Stomach smooth muscle (tissue), 2 donors: ENCODE results near the gene HPN.
A peak's percentile ranks its signal among the peaks of the same experiment; 100 is the strongest.
"Not testable (repeated sequence)": the region's sequence is repeated elsewhere in the genome, so short reads cannot be mapped to it uniquely, and the experiment has no call there.

Experiments used
- H3K27ac ChIP-seq: one replicate; pipeline ENCODE4 v1.7.0; 2013; ENCODE audit warnings: mild to moderate bottlenecking, low read length, inconsistent platforms
- H3K27me3 ChIP-seq, 2 donors: one replicate each; pipeline ENCODE4 v1.7.0; 2013; ENCODE audit warnings: low read length in 2 of 2; ENCODE audit not compliant: insufficient read depth in 2 of 2, control insufficient read depth in 1 of 2
- H3K36me3 ChIP-seq, 2 donors: one replicate each; pipeline ENCODE4 v1.7.0; 2013; ENCODE audit warnings: low read length in 2 of 2; ENCODE audit not compliant: control insufficient read depth in 2 of 2, insufficient read depth in 2 of 2
- H3K4me1 ChIP-seq: one replicate; pipeline ENCODE4 v1.7.0; 2013; ENCODE audit warnings: low read length; ENCODE audit not compliant: control insufficient read depth, insufficient read depth
- H3K4me3 ChIP-seq, 2 donors: one replicate each; pipeline ENCODE4 v1.7.0; 2013; ENCODE audit warnings: low read length in 2 of 2
- H3K9ac ChIP-seq, 2 donors: one replicate each; pipeline ENCODE4 v1.7.0; 2013; ENCODE audit warnings: low read length in 2 of 2, mild to moderate bottlenecking in 1 of 2
- H3K9me3 ChIP-seq, 2 donors: one replicate each; pipeline ENCODE4 v1.7.0; 2013; ENCODE audit warnings: low read length in 2 of 2; ENCODE audit not compliant: control insufficient read depth in 2 of 2
- donor health status: healthy.
- donor health status: Pancreatic carcinoma.

Gene HPN

DNA sequence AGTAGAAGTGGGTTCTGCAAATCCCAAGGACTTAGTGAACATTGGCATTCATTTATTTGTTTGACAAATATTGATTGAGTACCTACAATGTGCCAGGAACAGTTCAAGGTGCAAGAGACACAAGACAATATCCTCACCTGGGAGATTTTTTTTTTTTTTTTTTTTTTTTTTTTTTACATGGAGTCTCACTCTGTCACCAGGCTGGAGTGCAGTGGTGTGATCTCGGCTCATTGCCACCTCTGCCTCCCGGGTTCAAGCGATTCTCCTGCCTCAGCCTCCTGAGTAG lies 13.0 kb upstream of the HPN start:
- not testable (repeated sequence) for H3K9ac ChIP-seq, H3K9me3 ChIP-seq, H3K27ac ChIP-seq, H3K27me3 ChIP-seq, H3K4me3 ChIP-seq
- H3K36me3 ChIP-seq, result peaks cover 22 to 25% of the 10 kb centered on the region in 2 donors
- peaks cover 15% of the 10 kb centered on the region for H3K4me1 ChIP-seq

DNA sequence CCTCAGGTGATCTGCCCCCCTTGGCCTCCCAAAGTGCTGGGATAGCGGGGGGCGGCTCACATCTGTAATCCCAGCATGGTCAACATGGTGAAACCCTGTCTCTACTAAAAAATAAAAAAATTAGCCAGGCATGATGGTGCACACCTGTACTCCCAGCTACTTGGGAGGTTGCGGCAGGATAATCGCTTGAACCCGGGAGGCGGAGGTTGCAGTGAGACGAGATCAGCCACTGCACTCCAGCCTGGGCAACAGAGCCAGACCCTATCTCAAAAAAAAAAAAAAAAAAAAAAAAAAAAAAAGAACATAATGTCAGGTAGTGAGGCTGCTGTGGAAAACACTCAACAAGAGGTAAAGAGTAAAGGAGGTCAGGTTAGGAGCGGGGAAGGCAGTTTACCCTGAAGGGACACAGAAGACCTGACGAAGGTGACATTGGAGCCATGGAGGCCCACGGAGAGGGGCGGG lies 12.2 kb upstream of the HPN start:
- not testable (repeated sequence) for H3K27ac ChIP-seq, H3K9me3 ChIP-seq, H3K4me3 ChIP-seq, H3K9ac ChIP-seq, H3K27me3 ChIP-seq
- peaks cover 12% of the 10 kb centered on the region for H3K4me1 ChIP-seq
- H3K36me3 ChIP-seq, result peaks cover 14 to 18% of the 10 kb centered on the region in 2 donors

DNA sequence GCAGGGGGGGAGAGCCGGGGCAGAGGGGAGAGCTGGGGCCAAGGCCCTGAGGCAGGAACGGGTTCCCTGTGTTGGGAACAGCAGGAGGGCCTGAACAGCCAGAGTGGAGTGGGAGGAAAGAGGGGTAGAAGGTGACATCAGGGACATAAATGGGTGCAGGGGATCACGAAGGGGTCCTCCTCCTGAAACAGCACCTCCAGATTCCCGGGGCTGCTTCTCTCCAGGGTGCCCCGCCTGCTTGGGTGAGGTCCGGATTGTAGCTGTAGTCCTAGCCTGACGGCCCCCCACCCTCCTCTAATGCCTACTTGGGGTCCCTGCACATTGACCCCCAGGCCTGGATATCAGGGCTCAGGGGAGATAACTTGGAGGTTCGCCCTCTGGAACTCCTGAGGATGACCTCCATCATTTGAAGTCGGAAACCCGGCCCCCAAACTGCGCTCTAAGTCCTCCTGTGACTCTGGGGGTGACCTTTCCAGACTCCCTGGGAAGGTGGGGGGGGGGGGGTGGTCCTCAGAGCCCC lies 11.7 kb upstream of the HPN start:
- peaks cover 12% of the 10 kb centered on the region for H3K4me1 ChIP-seq
- no peak overlapping the region for H3K27ac ChIP-seq
- no peaks in the 10 kb centered on the region for H3K27me3 ChIP-seq
- H3K9ac ChIP-seq, result no peak overlapping the region
- peaks cover 14 to 16% of the 10 kb centered on the region in 2 donors for H3K36me3 ChIP-seq
- peak overlapping the region; percentile 17 to 69 for H3K4me3 ChIP-seq
- no peaks in the 10 kb centered on the region for H3K9me3 ChIP-seq

DNA sequence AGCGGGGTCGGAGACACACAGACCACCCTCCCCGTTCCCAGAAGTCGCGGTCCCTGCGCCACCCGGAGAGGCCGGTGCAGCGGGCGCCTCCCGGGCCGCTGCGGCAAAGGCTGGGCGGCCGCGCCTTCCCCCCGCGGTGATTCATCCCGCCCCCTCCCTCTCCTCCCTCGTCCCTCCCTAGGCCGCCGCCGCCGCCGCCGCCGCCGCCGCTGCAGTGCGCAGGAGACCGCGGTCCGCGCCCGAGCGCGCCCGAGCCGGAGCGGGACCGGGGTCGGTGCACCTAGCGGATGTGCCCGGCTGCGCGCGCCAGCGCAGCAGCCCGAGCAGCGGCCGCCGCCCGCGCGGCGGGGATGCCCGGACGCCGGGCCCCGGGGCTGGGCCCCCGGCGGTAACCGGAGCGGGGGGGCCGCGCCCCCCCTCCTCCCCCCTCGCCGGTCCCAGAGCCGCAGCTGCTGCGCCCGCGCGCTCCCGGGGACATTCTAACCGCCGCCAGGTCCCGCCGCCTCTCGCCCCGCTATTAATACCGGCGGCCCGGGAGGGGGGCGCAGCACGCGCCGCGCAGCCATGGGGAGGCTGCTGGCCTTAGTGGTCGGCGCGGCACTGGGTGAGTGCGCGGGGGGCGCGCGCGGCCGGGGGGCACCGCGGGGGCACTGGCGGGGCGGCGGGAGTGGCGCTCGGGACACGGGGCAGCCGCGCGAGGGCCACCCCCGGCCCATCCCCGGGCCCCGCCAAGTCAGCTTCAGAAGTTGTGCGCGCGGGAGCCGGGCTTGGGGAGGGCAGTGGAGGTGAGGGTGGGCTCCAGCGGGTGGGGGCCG lies 11.1 kb upstream of the HPN start, which contains the start of gene SCN1B:
TSS of gene SCN1B (plus strand) at position 214 of the 815 bp plus-strand sequence. CDS start at position 565, 351 bp downstream.
- H3K27ac ChIP-seq, result no peak within 1 kb of the TSS
- H3K36me3 ChIP-seq, result peaks cover 9 to 12% of the 10 kb centered on the region in 2 donors
- H3K4me1 ChIP-seq, result peaks cover 12% of the 10 kb centered on the region
- H3K9me3 ChIP-seq, result no peaks in the 10 kb centered on the region
- peak within 1 kb of the TSS; percentile 55 to 69 for H3K4me3 ChIP-seq
- H3K27me3 ChIP-seq, result no peaks in the 10 kb centered on the region
- H3K9ac ChIP-seq, result peak within 1 kb of the TSS; percentile 4 to 21

DNA sequence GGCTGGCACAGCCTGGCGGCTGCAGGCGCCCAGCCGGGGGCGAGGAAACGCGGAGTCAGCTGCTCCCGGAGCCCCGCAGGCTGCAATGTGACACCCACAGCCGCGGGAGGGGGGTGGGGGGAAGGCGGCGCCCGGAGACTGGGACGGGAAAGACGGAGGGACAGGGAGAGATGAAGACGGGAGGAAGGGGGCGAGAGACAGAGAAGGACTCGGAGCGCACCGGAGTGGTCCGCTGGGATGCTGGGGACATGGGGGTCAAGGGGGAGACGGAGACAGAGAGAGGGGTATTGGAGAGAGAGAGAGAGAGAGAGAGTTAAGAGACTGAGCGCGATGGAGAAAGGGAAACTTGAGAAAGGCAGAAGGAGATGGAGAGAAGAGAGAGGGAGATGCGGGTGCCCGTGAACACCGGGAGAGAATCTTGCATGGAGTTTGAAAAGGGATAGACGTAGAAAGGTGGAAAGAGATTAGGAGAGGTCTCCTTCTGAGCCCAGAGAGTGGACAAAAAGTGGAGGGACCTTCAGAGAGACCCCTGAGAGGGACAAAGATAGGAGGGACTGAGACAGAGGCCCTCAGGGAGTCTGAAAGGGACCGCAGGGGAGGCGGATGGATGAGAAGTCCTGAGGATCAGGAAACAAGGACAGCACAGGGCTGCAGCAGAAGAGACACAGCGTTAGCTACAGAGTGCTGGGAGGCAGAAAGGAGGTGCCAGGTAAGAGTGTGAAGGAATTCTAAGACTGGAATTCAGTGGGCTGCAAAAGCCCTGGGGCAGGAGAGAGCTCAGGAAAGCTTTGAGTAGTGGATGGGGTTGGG lies 10.2 kb upstream of the HPN start:
- H3K36me3 ChIP-seq, result peaks cover 7% of the 10 kb centered on the region in 2 donors
- no peaks in the 10 kb centered on the region for H3K9me3 ChIP-seq
- H3K27me3 ChIP-seq, result no peaks in the 10 kb centered on the region
- H3K4me3 ChIP-seq, result peak overlapping the region; percentile 55 to 69
- peaks cover 12% of the 10 kb centered on the region for H3K4me1 ChIP-seq
- H3K9ac ChIP-seq, result peak overlapping the region; percentile 4 to 21
- H3K27ac ChIP-seq, result no peak overlapping the region

DNA sequence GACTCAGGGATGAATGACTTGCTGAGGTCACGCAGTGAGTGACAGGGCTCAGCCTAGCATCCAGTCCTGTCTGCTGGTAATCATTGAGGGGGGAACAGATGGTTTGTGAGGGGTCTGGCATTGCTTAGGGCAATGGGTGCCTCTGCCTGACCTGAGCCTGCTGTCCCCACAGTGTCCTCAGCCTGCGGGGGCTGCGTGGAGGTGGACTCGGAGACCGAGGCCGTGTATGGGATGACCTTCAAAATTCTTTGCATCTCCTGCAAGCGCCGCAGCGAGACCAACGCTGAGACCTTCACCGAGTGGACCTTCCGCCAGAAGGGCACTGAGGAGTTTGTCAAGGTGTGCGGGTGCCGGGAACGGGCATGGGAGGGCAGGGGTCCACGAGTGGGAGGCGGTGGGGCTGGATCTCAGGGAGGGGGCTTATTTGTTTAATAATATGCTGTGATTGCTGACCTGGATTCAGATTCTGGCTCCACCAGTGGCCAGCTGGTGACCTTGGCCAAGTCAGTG lies 9.1 kb upstream of the HPN start:
- H3K9ac ChIP-seq, result no peak overlapping the region
- H3K4me1 ChIP-seq, result peaks cover 12% of the 10 kb centered on the region
- H3K27ac ChIP-seq, result no peak overlapping the region
- no peaks in the 10 kb centered on the region for H3K9me3 ChIP-seq
- no peaks in the 10 kb centered on the region for H3K27me3 ChIP-seq
- H3K36me3 ChIP-seq, result peaks cover 2% of the 10 kb centered on the region in 2 donors
- no peak overlapping the region for H3K4me3 ChIP-seq

DNA sequence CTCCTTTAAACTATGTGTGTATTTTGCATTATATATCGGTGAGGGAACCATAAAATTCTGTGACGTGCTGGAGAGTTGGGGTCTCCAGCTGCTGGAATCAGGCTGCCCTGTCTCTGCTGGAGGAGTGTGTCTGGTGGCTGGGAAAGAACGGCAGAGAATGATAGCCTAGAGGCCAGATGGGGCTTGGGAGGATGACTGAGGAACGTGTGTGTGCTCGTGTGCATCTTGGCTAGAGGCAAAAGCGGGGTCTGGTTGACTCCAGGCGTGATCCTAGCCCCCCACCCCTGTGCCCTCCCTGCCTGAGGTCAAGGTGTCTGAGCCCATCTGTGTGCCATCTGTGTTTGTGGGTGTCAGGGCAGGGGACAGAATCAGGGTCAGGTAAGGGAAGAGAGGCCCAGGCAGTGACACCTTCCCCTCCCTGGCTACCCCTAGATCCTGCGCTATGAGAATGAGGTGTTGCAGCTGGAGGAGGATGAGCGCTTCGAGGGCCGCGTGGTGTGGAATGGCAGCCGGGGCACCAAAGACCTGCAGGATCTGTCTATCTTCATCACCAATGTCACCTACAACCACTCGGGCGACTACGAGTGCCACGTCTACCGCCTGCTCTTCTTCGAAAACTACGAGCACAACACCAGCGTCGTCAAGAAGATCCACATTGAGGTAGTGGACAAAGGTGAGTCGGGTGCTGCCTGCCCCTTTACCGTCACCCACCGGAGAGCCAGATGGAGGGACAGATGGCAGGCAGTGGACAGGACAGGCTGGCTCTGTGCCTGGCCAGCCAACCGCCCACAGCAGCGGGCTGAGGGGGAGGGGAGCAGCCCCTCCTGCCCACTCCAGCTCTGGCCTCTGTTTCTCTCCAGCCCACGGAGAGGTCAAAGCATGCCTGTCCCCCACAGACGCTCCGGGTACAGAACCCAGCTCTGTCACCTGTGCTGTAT lies 8.2 kb upstream of the HPN start:
- Histone ChIP-seq H3K4me3 (no peak overlapping the region), H3K27ac (no peak overlapping the region), H3K27me3 (no peaks in the 10 kb centered on the region), H3K9me3 (no peaks in the 10 kb centered on the region), H3K9ac (no peak overlapping the region), H3K36me3 (no peaks in the 10 kb centered on the region), H3K4me1 (peaks cover 12% of the 10 kb centered on the region)

DNA sequence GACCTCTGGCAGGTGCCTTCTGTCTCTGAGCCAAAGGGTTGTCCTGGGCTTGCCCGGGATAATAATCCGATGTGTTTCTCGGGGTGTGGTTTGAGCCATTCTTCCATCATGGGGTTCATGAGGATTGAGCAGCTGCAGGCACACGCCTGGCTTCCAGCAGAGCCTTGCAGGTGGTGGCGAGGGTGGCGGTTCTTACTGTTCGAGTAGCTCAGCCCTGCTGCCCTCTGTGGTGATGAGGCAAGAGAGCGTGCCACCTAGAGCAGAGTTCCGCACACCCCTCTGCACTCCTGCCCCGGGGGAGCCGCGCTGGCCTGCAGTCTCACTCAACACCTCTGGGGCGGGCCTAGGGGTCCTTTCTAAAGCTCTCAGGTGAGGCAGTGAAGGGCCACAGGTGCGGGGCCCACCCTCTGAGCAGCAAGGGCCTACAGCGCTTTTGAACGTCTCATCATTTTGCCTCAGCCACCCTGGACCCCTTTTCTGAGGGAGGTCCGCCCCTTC lies 7.5 kb upstream of the HPN start:
- Histone ChIP-seq H3K36me3 (no peaks in the 10 kb centered on the region), H3K27ac (no peak overlapping the region), H3K9me3 (no peaks in the 10 kb centered on the region), H3K4me1 (peaks cover 12% of the 10 kb centered on the region), H3K9ac (no peak overlapping the region), H3K27me3 (peaks cover 2 to 4% of the 10 kb centered on the region in 2 donors), H3K4me3 (no peak overlapping the region)

DNA sequence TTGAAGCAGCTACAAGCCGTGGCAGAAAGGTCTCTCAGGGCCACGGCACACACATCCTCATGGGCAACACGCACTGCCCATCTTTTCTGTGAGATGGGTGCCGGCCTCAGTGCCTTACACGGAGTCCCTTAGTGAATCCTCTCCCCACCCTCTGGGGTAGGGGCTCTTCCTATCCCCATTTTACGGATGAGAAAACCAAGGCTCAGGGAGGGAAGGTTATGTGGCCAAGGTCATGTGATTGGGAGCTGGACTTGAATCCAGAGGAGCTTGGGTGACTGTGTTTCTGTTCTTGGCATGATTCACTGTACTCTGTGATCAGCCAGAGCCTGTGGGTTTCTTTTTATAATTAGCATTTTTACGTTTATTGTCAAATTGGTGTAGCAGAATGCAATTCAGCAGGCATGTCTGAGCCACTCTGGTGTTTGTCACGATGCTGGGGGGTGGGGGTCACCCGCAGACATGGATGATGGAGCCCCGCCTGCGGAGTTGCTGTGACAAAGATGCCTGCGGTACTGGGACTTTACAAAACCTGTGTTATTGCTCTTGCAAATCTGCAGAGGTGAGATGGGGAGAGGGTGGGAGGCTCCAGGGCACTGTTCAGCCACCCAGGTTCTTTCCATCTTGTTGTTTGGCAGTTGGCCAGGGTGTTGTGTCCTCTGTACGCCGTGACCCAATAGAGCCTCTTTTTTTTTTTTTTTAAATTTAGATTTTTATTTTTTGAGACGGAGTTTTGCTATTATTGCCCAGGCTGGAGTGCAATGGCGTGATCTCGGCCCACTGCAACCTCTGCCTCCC lies 6.7 kb upstream of the HPN start:
- Histone ChIP-seq H3K27ac (no peak overlapping the region), H3K9me3 (no peaks in the 10 kb centered on the region), H3K27me3 (peaks cover 7 to 9% of the 10 kb centered on the region in 2 donors), H3K9ac (no peak overlapping the region), H3K4me1 (peaks cover 14% of the 10 kb centered on the region), H3K4me3 (no peak overlapping the region), H3K36me3 (no peaks in the 10 kb centered on the region)
